Neural progenitor cell (in vitro differentiated cells): ENCODE measurements around the gene CD48.

Experiments
- EZH2 ChIP-seq: fragments of 200-600 bp; sonication (generic); IDR thresholded peaks from 2 replicates; pipeline ENCODE4 v1.6.1; 2017; ENCODE audit warnings: antibody characterized with exemption, mild to moderate bottlenecking, moderate library complexity
- EZH2phosphoT487 ChIP-seq: fragments of 200-600 bp; sonication (generic); IDR thresholded peaks from 2 replicates; pipeline ENCODE4 v1.6.1; 2017; ENCODE audit warnings: antibody characterized with exemption
- TF ChIP-seq, protein P1 (sequence below): fragments of 200-600 bp; sonication (generic); IDR thresholded peaks from 2 replicates; pipeline ENCODE4 v1.5.1; 2017; ENCODE audit warnings: antibody characterized with exemption, mild to moderate bottlenecking

DNA sequence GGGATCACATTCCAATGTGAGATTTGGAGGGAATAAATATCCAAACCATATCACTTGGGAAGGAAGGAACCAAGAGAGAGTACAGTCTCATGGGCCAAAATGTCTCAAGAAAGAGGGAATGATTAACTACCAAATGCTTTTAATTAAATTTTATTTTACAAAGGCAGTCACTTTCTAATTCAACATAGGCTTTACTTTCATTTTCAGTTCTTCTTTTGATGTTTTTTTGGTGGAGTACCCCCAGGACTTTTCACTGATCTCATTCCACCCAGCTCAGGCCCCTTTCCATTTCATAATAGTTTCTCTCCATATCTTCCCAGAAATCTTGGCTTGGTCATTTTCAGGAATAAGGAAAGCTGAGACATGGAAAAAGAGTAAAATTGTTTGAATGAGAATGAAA is 22.3 kb upstream of the CD48 start:
- TF ChIP-seq EZH2phosphoT487 (no peak), EZH2 (no peak)
- TF ChIP-seq, protein P1, sequence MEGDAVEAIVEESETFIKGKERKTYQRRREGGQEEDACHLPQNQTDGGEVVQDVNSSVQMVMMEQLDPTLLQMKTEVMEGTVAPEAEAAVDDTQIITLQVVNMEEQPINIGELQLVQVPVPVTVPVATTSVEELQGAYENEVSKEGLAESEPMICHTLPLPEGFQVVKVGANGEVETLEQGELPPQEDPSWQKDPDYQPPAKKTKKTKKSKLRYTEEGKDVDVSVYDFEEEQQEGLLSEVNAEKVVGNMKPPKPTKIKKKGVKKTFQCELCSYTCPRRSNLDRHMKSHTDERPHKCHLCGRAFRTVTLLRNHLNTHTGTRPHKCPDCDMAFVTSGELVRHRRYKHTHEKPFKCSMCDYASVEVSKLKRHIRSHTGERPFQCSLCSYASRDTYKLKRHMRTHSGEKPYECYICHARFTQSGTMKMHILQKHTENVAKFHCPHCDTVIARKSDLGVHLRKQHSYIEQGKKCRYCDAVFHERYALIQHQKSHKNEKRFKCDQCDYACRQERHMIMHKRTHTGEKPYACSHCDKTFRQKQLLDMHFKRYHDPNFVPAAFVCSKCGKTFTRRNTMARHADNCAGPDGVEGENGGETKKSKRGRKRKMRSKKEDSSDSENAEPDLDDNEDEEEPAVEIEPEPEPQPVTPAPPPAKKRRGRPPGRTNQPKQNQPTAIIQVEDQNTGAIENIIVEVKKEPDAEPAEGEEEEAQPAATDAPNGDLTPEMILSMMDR, result no peak
